Endometrial microvascular endothelial cells (primary cell): ENCODE results near the gene CDSN. TPM values are rescaled to one million over a fixed set of nuclear protein-coding genes. Genes with fewer than 3 reads are reported as not detected.

Source experiments
- in situ Hi-C: cut with HindIII; loops from 2 replicates; pipeline ENCODE4 v1.10.0; 2017; ENCODE audit warnings: low sequenced_read_pairs, low pct_unique_long_range_greater_than_20kb; ENCODE audit errors: inconsistent ontology term
- total RNA-seq: library from RNA; depleted of rRNA; stranded (reverse); fragments of >200 nt; gene quantifications from one replicate; pipeline ENCODE4 v1.2.3, GENCODE V29; 2015; ENCODE audit errors: inconsistent ontology term

The CDSN gene
- total RNA-seq, 1 donor from 2014 or later: not detected

DNA sequence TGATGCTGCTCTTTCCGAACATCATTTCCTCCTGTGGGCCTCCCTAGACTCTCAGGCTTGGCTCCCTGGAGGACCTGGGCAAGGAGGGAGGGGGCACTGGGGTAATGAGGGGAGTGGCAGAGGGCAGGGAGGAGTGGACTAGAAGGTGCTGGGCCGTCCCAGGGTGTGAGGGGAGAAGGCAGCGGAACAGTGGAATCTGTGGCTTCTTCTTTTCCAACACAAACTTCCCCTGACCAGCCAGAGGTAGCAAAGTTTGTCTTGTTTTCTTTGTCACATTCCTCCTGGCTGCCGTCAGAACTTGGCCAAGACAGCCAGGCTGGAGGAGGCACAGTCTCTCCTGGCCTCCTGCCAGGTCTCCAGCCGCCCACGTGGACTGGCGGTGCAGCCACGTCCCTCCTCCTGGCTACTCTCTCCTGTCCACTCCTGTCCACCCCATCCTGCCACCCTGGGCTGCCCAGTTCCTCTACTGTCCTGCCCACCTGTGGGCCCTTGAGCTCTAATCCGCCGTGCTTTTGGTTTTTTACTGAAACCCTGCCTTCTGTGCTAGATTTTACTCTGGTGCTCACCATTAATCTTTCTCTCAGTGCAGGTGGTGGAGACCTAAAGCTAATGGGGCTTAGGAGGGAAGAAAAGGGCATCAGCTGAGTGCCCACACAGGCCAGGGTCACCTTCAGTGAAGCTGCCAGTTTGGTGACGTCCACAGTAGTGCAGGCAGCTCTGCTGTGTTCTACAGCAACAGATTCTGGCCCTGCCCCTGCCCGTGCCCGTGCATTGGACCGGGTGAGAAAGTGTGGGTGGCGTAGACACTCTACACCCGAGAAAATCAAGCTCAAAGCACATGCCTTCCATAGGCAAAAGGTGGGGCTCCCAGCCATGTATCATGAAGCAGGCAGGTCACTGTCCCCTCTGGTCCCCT, 2.8 kb upstream of the CDSN start:
- in situ Hi-C loops: no loop called here

GRCh38 chr6:31121131-31121790, 1.0 kb upstream of the CDSN start:
- in situ Hi-C loops: no loop called here

DNA sequence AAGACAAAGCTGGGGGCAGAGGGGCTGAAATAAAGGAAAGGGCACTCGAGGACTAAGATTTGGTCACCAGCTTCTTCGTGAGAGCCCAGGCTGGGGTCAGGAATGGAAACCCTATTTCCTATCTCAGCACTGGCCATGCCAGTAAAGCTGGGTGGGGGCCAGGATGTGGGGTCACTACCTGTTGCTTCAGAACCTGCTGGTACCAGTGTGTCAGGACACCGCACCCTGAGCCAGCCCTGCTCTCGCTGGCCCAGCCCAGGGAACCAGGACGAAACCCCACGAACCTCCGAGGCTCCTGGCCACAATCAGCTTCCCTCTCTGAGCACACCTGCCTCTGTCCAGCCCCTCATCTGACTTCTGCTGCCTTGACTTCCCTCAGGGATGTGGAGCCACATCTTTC, 2.1 kb downstream of the CDSN start:
- in situ Hi-C loops: no loop called here

DNA sequence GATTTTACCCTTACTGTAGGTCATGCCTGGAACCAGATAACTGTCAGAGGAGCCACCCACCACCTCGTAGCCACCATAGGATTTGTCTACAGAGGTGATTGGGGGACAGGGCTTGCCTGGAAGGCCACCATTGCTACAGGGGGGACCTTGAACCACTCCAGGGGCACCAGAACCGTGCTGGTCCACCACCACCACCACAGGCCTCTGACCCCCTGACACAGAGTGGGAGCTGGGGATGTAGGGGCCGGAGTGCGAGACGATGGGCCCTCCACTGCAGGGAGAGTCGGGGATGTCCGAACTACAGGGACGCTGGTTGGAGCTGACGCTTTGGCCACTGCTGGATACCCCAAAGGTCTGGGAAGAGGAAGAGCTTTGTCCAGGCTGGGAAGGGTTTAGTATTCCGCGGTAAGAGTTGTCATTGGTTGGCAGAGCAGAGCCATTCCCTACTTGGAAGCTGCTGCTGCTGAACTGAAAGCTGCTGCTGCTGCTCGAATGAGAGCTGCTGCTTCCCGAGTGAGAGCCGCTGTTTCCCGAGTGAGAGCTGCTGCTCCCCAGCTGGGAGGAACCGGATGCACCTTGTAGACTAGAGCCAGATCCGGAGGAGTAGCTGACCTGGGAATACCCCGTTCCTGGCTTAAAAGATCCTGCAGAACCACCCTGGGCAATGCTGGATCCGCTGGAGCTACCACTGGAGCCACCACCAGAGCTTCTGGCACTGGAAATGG, 3.4 kb downstream of the CDSN start:
- in situ Hi-C loops: no loop called here

- in situ Hi-C loops: no loop called here
Measured at GRCh38 chr6:31115941-31116560, 4.2 kb downstream of the CDSN start.

DNA sequence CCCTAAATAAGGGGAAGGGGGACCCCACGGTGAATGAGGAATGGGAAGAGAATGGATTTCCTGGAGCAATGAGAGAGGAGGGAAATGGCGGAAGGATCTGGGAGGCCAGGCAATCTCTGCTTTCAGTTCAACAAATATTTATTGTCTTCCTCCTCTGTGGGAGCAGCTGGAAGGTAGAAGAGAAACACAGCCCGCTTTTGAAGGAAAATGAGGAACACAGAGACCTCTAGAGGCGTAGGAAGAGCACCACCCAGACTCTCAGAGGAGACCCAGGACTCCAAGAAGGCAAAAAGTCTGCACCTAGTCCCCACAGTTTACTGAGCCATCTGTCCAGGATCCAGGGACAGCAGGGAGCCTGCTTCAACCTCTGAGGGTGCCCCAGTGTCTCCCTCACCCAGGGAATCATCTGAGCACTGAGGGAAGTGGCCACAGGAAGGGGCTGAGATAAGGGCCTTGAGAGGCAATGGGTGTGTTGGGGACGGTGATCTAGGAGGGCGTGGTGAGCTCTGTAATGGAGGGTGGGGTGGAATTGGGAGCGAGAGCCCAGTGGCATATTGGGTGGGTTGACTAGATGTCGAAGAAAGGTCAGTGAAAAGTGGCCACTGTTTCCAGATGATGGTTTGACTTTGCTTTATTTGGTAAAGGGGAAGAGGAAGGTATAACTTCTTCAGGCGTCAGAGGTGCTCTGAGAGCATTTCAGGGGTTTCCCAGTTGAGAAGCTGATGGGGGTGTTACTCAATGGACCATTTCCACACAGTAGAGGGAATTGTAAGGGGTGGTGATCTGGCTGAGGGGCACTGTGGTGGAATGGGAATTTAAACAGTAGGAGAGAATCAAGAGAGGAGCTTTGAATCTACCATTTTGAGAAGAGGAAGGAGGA, 5.0 kb downstream of the CDSN start:
- in situ Hi-C loops: no loop called here

- in situ Hi-C loops: no loop called here
Measured at GRCh38 chr6:31114541-31114878, 5.7 kb downstream of the CDSN start, which contains the start of gene PSORS1C1. PSORS1C1 (plus strand) TSS chr6:31114800; CDS start chr6:31129633, 14,833 bp downstream.

GRCh38 chr6:31113861-31114540, 6.2 kb downstream of the CDSN start:
- in situ Hi-C loops: no loop called here

DNA sequence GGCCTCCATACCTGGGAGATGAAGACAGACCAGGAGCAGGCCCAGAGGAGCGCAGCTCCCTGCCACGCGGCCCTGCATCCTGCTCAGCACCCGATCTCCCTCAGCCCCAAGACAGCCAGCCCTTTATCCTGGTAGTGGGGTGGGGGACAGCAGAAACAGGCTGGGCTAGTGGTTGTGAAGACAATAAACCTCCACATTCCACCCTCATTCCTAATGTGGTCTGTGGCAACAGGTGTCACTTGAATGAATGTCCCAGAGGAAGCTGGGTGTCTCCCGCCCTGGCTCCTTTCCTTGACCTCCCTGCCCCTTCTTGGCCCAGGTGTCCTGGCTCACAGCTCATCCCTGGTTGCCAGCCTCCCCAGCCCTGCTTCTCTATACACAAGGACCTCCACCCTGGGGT, 7.8 kb downstream of the CDSN start, which contains the start of gene C6orf15:
Gene C6orf15 (minus strand): TSS at position 98 of the 400 bp plus-strand sequence. CDS start 20 bp downstream, at position 78.
- in situ Hi-C loops: no loop called here

DNA sequence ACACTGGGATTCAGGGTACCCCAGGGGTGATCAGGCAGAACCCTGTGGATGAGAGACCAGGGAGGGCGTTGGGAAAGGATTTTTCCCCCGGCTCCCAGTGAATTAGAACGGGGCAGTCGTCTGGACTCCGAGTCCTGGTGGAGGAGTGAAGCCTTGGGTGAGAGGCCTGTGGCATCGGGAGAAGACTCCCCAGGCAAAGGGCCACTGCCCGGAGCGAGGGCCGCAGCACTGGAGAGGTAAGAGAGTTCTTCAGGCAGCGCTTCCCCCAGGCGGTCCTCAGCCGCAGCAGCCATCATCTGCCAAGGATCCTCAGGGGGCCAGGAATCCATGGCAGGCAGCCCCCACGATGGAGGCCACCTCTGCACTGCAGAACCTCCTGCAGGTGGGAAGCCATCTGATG, 8.5 kb downstream of the CDSN start:
- in situ Hi-C loops: no loop called here

DNA sequence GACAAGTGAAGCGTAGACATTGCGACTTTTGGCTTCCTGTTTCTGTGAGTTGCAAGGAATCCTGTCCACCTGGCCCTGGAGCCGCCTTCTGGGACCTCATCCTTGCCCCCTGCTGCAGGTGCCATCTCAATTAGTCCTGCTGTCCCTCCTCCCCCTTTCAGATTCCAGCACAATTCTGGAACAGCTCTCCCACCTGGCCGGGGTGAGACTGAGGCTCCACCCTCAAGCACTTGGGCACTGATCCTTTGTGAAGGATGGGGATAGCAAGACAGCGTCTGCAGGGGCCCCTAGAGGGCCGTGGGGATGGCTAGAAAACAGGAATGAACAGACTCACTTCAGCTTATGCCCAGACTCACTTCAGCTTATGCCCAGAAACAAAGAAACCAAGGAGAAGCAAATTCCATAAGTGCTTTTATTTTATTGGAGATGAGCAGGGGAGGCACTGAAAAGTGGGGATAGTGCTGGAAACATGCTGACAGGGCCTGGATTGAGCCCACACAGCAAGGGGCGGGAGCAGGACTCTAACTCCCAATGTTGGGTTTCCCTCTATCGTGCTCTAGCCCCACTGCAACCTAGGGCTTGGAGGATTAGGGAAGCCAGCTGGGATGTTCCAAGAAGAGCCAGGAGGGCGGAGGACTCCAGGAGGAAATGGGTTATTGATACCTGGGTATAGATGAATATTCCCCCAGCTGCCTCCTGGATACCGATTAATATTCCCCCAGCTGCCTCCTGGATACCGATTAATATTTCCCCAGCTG, 9.2 kb downstream of the CDSN start:
- in situ Hi-C loops: no loop called here

GRCh38 chr6:31107052-31107451, 13.2 kb downstream of the CDSN start:
- in situ Hi-C loops: no loop called here

DNA sequence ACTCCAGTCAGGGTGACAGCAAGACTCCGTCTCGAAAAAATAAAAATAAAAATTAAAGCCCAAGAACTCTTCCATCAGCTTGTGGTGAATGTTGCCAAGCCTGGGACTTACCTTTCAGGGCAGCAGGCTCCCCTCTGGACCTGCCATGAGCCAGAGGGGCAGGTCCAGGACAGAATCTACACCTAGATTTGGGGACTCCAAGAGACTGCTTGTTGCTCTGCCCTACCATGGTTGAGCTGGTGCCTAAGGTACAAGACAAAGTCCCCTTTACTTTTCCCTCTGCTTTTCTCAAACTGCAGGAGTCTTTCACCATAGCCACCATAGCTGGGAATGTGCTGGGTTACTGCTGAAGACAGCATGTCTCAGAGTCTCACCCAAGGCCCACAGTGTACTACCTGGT, 17.1 kb downstream of the CDSN start:
- in situ Hi-C loops: no loop called here

DNA sequence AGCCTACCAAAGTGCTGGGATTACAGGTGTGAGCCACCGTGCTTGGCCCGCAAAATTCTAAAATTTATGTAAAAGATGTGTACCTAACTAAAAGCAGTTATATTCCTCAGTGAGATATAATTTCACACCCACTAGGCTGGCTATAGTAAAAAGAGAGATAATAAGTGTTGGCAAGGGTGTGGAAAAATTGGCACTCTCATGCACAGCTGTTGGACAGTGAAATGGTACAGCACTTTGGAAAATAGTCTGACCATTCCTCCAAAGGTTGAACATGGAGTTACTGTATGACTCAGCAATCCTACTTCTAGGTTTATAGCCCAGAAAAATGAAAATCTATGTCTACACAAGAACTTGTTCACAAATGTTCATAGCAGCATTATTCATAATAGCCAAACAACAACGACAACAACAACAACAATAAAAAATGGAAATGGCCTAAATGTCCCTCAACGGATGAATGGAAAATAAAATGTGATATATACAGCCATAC, 21.8 kb downstream of the CDSN start:
- in situ Hi-C loops: no loop called here

DNA sequence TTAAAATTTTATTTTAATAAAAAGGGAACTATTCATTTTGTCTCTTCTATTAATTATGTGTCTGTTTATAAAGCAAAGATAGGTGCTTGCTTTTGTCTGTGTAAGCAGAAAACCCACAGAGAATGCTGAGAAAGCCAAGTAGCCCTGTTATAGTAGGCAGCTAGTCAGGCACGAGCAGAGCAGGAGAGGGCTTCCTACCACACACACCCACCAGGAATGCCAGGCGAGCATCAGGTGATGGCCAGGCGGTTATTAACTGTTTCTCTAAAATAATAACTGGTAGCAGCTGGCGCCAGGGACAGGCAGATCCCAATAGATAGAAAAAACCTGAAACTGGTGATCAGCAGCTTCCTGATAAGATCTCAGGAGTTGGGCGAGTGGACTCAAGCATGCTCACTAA, 23.6 kb downstream of the CDSN start:
- in situ Hi-C loops: no loop called here

- in situ Hi-C loops: no loop called here
Measured at GRCh38 chr6:31096215-31096614, 24.0 kb downstream of the CDSN start.

- in situ Hi-C loops: no loop called here
Measured at GRCh38 chr6:31094389-31094881, 25.8 kb downstream of the CDSN start.
